Transverse colon (tissue), 4 donors: ENCODE measurements around the gene PRKCH.

Experiments
- POLR2A ChIP-seq: fragments of 450-650 bp; IDR thresholded peaks from one replicate; pipeline ENCODE4 v1.6.1; 2016; ENCODE audit warnings: antibody characterized with exemption, mild to moderate bottlenecking, moderate library complexity
- POLR2AphosphoS5 ChIP-seq, 3 donors: sonication (generic); formaldehyde crosslinking; IDR thresholded peaks; one replicate each; pipeline ENCODE4 v1.6.1; 2016; ENCODE audit warnings: antibody characterized with exemption in 3 of 3
- TF ChIP-seq, protein P1 (sequence below), 5 experiments: fragments of 200-600 bp in 3 of 5; fragments of 450-650 bp in 2 of 5; sonication (generic) in 3 of 5; IDR thresholded peaks; 1 replicate in 2 of 5; 2 replicates in 3 of 5; pipeline ENCODE4 v1.5.1; 2016 to 2017; ENCODE audit warnings: antibody characterized with exemption in 5 of 5, inconsistent platforms in 3 of 5, mild to moderate bottlenecking in 2 of 5, moderate library complexity in 1 of 5

DNA sequence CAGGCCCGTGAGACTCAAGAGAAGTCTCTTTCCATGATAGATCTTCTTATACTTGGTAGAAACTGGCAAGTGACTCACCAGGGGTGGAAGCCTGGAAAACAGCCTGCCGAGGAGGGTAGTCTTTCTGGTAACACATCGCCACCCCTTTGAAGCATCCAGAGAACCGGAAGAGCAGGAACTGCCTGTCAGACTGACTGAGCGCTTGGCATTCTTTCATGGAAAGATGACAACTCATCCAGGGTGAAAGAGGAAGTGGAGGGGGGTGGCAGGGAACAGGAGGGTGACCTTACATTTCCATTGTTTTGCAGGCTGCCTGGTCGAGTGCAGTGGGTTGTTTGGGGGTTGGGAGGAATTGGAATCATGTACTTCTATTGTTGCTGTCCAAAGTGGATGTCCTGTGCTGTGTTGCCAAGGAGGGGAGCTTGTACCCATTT is 34.5 kb downstream of the PRKCH start:
- TF ChIP-seq, protein P1, sequence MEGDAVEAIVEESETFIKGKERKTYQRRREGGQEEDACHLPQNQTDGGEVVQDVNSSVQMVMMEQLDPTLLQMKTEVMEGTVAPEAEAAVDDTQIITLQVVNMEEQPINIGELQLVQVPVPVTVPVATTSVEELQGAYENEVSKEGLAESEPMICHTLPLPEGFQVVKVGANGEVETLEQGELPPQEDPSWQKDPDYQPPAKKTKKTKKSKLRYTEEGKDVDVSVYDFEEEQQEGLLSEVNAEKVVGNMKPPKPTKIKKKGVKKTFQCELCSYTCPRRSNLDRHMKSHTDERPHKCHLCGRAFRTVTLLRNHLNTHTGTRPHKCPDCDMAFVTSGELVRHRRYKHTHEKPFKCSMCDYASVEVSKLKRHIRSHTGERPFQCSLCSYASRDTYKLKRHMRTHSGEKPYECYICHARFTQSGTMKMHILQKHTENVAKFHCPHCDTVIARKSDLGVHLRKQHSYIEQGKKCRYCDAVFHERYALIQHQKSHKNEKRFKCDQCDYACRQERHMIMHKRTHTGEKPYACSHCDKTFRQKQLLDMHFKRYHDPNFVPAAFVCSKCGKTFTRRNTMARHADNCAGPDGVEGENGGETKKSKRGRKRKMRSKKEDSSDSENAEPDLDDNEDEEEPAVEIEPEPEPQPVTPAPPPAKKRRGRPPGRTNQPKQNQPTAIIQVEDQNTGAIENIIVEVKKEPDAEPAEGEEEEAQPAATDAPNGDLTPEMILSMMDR (IDR thresholded peaks at IDR 0.05): no peak
- no peak for TF ChIP-seq POLR2A
- peak in 1 of 3 donors; percentile 22 for TF ChIP-seq POLR2AphosphoS5 (IDR thresholded peaks at IDR 0.05)
